ENCODE data around the gene WNT7B. TPM values are rescaled to one million over a fixed set of nuclear protein-coding genes. Genes with fewer than 3 reads are reported as not detected.

The WNT7B gene
- total RNA-seq, 1 experiment from 2014 or later, result 0.33 TPM

GRCh38 chr22:45996241-45997076 lies 19.5 kb upstream of the WNT7B start:
- no peak for TF ChIP-seq ZBTB21 (CRISPR knock-in tag; IDR thresholded peaks at IDR 0.05; ENCODE audit: borderline replicate concordance)
- no peak for TF ChIP-seq ZNF232 (CRISPR knock-in tag; IDR thresholded peaks at IDR 0.05)
- TF ChIP-seq PRRX2 (CRISPR knock-in tag; IDR thresholded peaks at IDR 0.05), result no peak
- TF ChIP-seq ZNF219 (CRISPR knock-in tag; IDR thresholded peaks at IDR 0.05; ENCODE audit: borderline replicate concordance), result no peak
- TF ChIP-seq HMGXB4 (CRISPR knock-in tag; IDR thresholded peaks at IDR 0.05), result no peak
- TF ChIP-seq ZNF396 (CRISPR knock-in tag; IDR thresholded peaks at IDR 0.05; ENCODE audit: borderline replicate concordance), result no peak
- no peak for TF ChIP-seq GABPB1 (CRISPR knock-in tag; IDR thresholded peaks at IDR 0.05)
- TF ChIP-seq SMAD4 (CRISPR knock-in tag; IDR thresholded peaks at IDR 0.05), result no peak
- TF ChIP-seq JUN (CRISPR knock-in tag; IDR thresholded peaks at IDR 0.05), result no peak
- TF ChIP-seq, protein P1, sequence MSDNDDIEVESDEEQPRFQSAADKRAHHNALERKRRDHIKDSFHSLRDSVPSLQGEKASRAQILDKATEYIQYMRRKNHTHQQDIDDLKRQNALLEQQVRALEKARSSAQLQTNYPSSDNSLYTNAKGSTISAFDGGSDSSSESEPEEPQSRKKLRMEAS (CRISPR knock-in tag; IDR thresholded peaks at IDR 0.05), result no peak
- TF ChIP-seq SMAD3 (CRISPR knock-in tag; IDR thresholded peaks at IDR 0.05; ENCODE audit: borderline replicate concordance), result no peak
- TF ChIP-seq, protein P2, sequence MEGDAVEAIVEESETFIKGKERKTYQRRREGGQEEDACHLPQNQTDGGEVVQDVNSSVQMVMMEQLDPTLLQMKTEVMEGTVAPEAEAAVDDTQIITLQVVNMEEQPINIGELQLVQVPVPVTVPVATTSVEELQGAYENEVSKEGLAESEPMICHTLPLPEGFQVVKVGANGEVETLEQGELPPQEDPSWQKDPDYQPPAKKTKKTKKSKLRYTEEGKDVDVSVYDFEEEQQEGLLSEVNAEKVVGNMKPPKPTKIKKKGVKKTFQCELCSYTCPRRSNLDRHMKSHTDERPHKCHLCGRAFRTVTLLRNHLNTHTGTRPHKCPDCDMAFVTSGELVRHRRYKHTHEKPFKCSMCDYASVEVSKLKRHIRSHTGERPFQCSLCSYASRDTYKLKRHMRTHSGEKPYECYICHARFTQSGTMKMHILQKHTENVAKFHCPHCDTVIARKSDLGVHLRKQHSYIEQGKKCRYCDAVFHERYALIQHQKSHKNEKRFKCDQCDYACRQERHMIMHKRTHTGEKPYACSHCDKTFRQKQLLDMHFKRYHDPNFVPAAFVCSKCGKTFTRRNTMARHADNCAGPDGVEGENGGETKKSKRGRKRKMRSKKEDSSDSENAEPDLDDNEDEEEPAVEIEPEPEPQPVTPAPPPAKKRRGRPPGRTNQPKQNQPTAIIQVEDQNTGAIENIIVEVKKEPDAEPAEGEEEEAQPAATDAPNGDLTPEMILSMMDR (IDR thresholded peaks at IDR 0.05), result no peak
- DNase-seq (ENCODE audit: low spot score) (no peak), ATAC-seq (no peak)
- Mint-ChIP-seq H3K36me3 (no peaks in the 10 kb centered on the region), H3K4me1 (peaks cover 2% of the 10 kb centered on the region; the same call in 1 of the 2 replicates), H3K4me3 (no peak overlapping the region), H3K27ac (no peak overlapping the region), H3K9me3 (peaks cover 10% of the 10 kb centered on the region), H3K27me3 (ENCODE audit: low read depth) (no peaks in the 10 kb centered on the region; the same call in 1 of the 2 replicates)
- CTCF ChIA-PET, result interaction anchor here (1.4 to 5.2 kb wide), 8 partner anchors 9 to 132 kb away, joined by 3 to 148 read pairs (median 16); no protein-coding TSS in a partner anchor
- POLR2A ChIA-PET, result interaction anchor here (0.6 to 0.9 kb wide), 2 partner anchors 17 to 76 kb away, joined by 3 to 6 read pairs; no protein-coding TSS in a partner anchor

DNA sequence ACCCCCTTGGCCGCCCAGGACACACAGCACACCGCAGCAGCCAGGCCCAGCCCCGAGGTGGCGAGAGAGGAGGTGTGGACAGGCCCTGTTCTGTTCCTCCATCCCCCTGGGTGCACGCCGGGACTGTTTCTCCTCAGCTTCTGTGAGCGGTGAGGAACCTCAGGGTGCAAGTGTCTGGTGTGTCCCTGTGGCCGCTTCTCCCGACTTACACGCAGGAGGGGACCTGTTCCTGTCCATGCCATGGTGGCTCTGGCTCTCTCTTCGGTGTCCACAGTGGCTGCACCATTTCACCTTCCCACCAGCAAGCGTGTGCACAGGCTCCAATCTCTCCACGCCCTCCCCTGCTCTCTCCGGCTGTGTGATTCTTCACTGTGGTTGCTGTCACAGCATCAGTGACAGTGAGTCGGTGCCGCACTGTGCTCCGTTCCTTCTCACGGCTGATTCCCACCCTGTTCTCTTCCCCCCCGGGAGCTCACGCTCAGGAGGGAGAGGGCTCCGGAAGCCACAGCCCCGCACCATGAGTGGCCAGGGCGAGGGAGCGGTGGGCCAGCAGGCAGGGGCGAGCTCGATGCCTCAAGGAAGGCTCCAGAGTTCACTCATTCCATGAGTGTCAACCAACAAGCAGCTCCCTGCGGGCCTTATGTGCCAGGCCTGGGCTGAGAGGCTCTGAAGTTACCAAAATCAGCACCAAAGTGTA lies 18.6 kb upstream of the WNT7B start:
- H3K4me1 Mint-ChIP-seq, result peaks cover 2% of the 10 kb centered on the region; the same call in 1 of the 2 replicates
- TF ChIP-seq ZNF263 (CRISPR knock-in tag; IDR thresholded peaks at IDR 0.05; ENCODE audit: low read depth), result no peak
- TF ChIP-seq SMAD4 (CRISPR knock-in tag; IDR thresholded peaks at IDR 0.05), result no peak
- no peak for TF ChIP-seq PREB (CRISPR knock-in tag; IDR thresholded peaks at IDR 0.05; ENCODE audit: borderline replicate concordance)
- no peak for TF ChIP-seq ATF1 (CRISPR knock-in tag; IDR thresholded peaks at IDR 0.05)
- TF ChIP-seq ZBTB43 (CRISPR knock-in tag; IDR thresholded peaks at IDR 0.05), result no peak
- TF ChIP-seq E2F1 (CRISPR knock-in tag; IDR thresholded peaks at IDR 0.05), result no peak
- no peak for TF ChIP-seq ZNF416 (CRISPR knock-in tag; IDR thresholded peaks at IDR 0.05)
- TF ChIP-seq PRRX2 (CRISPR knock-in tag; IDR thresholded peaks at IDR 0.05), result no peak
- TF ChIP-seq RELA (CRISPR knock-in tag; IDR thresholded peaks at IDR 0.05; ENCODE audit: borderline replicate concordance), result no peak
- no peak for TF ChIP-seq NR1H2 (CRISPR knock-in tag; IDR thresholded peaks at IDR 0.05)
- no peak for TF ChIP-seq ZNF425 (CRISPR knock-in tag; conservative IDR thresholded peaks at IDR 0.05)
- H3K27me3 Mint-ChIP-seq (ENCODE audit: low read depth), result no peaks in the 10 kb centered on the region; the same call in 1 of the 2 replicates
- H3K27ac Mint-ChIP-seq, result no peak overlapping the region
- peaks cover 10% of the 10 kb centered on the region for H3K9me3 Mint-ChIP-seq
- no peaks in the 10 kb centered on the region for H3K36me3 Mint-ChIP-seq
- ATAC-seq (no peak), DNase-seq (ENCODE audit: low spot score) (no peak)
- CTCF ChIA-PET, result interaction anchor here (1.3 to 5.2 kb wide), 14 partner anchors 10 to 273 kb away, joined by 3 to 148 read pairs (median 9); partner anchors contain the start of gene TTC38
- POLR2A ChIA-PET, result interaction anchor here (0.6 to 0.9 kb wide), 2 partner anchors 18 to 77 kb away, joined by 3 to 6 read pairs; no protein-coding TSS in a partner anchor
- H3K4me3 Mint-ChIP-seq, result no peak overlapping the region
